AG04450 (cell line): Measurements from ENCODE around the gene RHO. TPM values are rescaled to one million over a fixed set of nuclear protein-coding genes. Genes with fewer than 3 reads are reported as not detected.

Source experiments
- CTCF ChIA-PET: fragments of 300-600, 350-600 bp; formaldehyde crosslinking; extraction: SDS; loops from one replicate; lab custom pipeline; 2022; ENCODE audit warnings: antibody characterized with exemption, inconsistent platforms; lab: Charles Lee
- POLR2A ChIA-PET: fragments of 350-600 bp; formaldehyde crosslinking; extraction: SDS; loops from one replicate; lab custom pipeline; 2021; ENCODE audit warnings: antibody characterized with exemption, inconsistent platforms; lab: Yijun Ruan, JAX
- DNase-seq: peaks from one replicate; pipeline ENCODE4 v3.0.0-alpha.2; 2011; ENCODE audit warnings: low read depth, low spot score
- H3K27ac ChIP-seq: one replicate; pipeline ENCODE4 v1.5.1; 2012; ENCODE audit warnings: low read depth, low read length, control low read depth
- H3K27me3 ChIP-seq: one replicate; pipeline ENCODE4 v1.6.0; 2012; ENCODE audit warnings: low read length; ENCODE audit not compliant: control insufficient read depth, insufficient read depth
- H3K4me3 ChIP-seq: 2 replicates; pipeline ENCODE4 v1.5.1; 2011; ENCODE audit warnings: mild to moderate bottlenecking, low read depth, low read length, control low read depth
- H3K9me3 ChIP-seq: 2 replicates; pipeline ENCODE4 v1.5.1; 2012; ENCODE audit warnings: low read length; ENCODE audit not compliant: control insufficient read depth, insufficient read depth
- CTCF ChIP-seq: IDR thresholded peaks from 2 replicates; pipeline ENCODE4 v1.5.1; 2011; ENCODE audit warnings: low read depth, low read length, control low read depth, inconsistent platforms
- polyA plus RNA-seq: library from polyadenylated mRNA; depleted of rRNA; stranded (reverse); fragments of >200 nt; gene quantifications from 2 replicates; pipeline ENCODE4 v1.2.3, GENCODE V29; 2011

Gene RHO
- polyA plus RNA-seq, 1 experiment: not detected

DNA sequence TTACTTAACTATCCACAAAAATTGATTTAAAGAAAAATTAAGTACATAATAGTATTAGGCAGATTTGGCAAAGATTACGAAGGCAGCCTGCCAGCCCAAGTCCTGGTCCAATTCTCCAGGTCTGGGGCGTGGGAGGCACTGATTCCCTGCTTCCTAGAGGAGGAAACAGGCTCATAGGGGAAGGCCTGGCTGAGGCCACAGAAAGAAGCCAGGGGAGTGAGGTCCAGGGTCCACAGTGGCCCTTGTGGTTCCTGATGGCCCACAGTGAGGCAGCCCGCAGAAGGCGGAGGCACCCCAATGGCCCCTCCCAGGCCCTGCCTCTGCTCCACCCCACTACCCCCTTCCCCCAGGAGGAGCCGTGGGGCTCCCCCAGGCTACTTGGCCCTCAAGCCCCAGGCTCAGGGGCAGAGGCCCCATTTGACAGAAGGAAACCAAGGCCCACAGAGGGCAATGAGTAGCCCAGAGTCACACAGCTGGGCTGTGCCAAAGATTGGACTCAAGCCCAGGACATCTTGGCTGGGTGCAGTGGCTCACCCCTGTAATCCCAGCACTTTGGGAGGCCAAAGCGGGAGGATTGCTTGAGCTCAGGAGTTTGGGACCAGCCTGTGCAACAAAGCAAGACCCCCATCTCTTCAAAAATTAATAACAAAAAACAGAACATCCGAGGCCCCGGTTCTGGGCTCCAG, 35.6 kb downstream of the RHO start:
- TF ChIP-seq CTCF: no peak
- no peak for DNase-seq
- POLR2A ChIA-PET: interaction anchor here (0.6 kb wide), 1 partner anchor 27 kb away, joined by 3 read pairs; no protein-coding TSS in a partner anchor
- Histone ChIP-seq H3K9me3 (no peaks in the 10 kb centered on the region; the same call in 1 of the 2 replicates), H3K27ac (no peak overlapping the region), H3K4me3 (no peak overlapping the region), H3K27me3 (no peaks in the 10 kb centered on the region)
- CTCF ChIA-PET: no interaction called here

DNA sequence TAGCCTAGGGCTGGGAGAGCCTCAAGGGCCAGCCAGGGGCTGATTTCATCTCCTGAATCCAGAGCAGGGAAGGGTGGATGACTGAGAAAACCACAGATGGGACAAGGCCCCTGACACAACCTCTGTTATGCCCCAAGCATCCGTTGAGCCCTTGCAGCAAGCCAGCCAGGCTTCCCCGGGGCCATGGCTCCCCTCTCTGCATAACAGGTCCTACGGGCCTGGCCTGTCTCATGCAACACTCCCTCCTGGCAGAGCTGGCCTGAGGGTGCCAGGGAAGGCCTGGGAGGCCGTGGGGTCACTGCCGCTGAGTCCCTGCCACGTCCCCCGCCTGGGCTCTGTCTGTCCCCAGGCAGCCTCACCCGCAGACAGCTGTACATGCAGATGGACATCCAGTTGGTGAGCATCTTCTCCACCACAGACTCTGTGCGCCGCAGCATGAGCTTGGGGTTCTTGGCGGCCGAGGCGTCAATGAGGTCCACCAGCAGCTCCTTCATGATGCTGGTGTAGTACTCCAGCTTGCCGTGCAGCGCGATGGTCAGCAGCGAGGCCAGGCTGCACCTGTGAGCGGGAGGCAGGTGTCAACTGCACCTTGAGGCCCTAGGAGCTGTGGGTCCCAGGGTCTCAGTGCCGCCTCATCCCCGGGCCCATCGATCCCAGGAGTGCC, 36.7 kb downstream of the RHO start:
- POLR2A ChIA-PET: no interaction called here
- no peak overlapping the region for H3K27ac ChIP-seq
- no peak for DNase-seq
- CTCF ChIA-PET: interaction anchor here (2.4 kb wide), 1 partner anchor 75 kb away, joined by 9 read pairs; no protein-coding TSS in a partner anchor
- no peak for TF ChIP-seq CTCF
- H3K27me3 ChIP-seq: no peaks in the 10 kb centered on the region
- no peak overlapping the region for H3K4me3 ChIP-seq
- H3K9me3 ChIP-seq: no peaks in the 10 kb centered on the region; the same call in 1 of the 2 replicates

- no peak for DNase-seq
- Histone ChIP-seq H3K4me3 (no peak overlapping the region), H3K27me3 (no peaks in the 10 kb centered on the region), H3K9me3 (no peaks in the 10 kb centered on the region; the same call in 1 of the 2 replicates), H3K27ac (no peak overlapping the region)
- ChIA-PET CTCF (interaction anchor here (2.4 kb wide), 1 partner anchor 76 kb away, joined by 9 read pairs; no protein-coding TSS in a partner anchor), POLR2A (no interaction called here)
- TF ChIP-seq CTCF: no peak
Measured at GRCh38 chr3:129565902-129566301, 37.5 kb downstream of the RHO start.

DNA sequence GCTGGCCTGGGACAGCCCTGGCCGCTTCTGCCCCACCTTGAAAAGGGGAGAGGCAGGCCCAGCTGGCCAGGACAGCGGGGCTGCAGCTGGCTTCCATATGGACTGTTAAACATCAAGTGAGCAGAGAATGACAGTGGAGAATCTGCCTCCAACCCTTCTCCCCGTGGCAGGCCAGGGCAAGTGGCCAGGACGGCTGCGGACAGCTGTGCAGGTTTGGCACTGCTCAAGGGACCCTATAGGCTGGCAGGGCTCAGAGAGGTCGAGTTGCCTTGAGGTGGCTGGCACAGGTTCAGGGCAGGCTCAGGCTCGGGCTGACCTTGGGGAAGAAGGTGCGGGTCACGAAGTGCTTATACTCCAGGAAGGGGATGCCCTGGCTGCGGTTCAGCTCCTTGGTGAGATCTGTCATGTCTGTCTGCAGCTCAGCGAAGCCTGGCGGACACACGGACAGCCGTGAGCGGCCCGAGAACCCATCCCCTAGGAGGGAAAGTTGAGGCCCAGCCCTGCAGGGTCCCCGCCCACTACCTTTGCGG, 38.8 kb downstream of the RHO start:
- no peaks in the 10 kb centered on the region; the same call in 1 of the 2 replicates for H3K9me3 ChIP-seq
- POLR2A ChIA-PET: interaction anchor here (0.6 to 0.8 kb wide), 2 partner anchors 33 to 195 kb away, joined by 3 to 4 read pairs; no protein-coding TSS in a partner anchor
- no peak for DNase-seq
- no peak overlapping the region for H3K27ac ChIP-seq
- no peaks in the 10 kb centered on the region for H3K27me3 ChIP-seq
- TF ChIP-seq CTCF: no peak
- H3K4me3 ChIP-seq: no peak overlapping the region
- CTCF ChIA-PET: interaction anchor here (2.4 kb wide), 1 partner anchor 77 kb away, joined by 9 read pairs; no protein-coding TSS in a partner anchor
